ENCODE results near the gene PPFIA4.

GRCh38 chr1:203072002-203072602 lies 45.8 kb downstream of the PPFIA4 start:
- no peak for TF ChIP-seq MAX (IDR thresholded peaks at IDR 0.05; ENCODE audit: low read depth)
- no peak for TF ChIP-seq REST (IDR thresholded peaks at IDR 0.05; ENCODE audit: low read depth, low read length)
- TF ChIP-seq JUND (IDR thresholded peaks at IDR 0.05), result no peak
- TF ChIP-seq RAD21 (IDR thresholded peaks at IDR 0.05; ENCODE audit: low read length), result no peak
- TF ChIP-seq ZBTB33 (IDR thresholded peaks at IDR 0.05; ENCODE audit: borderline replicate concordance, low read depth), result no peak
